Measurements from ENCODE around the gene ATXN7. TPM values are rescaled to one million over a fixed set of nuclear protein-coding genes. Genes with fewer than 3 reads are reported as not detected.

ATXN7 gene
- total RNA-seq, 2 experiments from 2014 or later = 26.5 to 28.6 TPM

DNA sequence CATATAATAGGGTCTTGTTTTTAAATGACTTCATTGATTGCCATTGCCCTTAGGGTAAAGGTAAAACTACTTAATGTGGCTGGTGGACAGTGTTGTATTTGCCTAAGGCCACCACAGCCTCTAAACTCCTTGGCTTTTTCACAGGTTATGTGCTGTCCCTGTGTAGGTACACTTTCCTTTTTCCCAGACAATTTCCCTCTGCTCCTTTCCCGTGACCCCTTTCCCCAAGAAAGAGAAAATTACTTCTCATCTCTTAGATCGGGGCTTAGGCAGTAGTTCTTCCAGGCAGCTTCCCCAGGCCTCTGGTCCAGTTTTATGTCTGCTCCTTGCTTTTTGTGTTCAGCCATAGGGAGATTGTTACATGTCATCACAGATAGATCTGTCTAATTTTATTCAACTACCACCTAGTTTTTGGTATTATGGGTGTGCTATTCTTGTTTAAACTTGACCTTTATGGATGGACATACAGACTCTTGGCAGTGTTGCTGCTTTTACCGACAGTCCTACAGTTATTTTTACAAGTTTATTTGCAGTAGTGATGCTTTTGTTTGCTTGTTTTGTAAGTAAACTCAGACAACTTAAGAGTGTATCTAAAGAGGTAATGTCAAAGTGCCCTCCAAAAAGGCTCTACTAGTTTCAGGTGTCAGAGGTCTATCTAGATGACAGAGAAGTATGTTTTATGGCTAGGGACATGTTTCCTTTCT, 69.0 kb downstream of the ATXN7 start:
- peaks cover 54% of the 10 kb centered on the region for H3K4me1 Mint-ChIP-seq
- peaks cover 29% of the 10 kb centered on the region for H3K36me3 Mint-ChIP-seq
- no peaks in the 10 kb centered on the region for H3K9me3 Mint-ChIP-seq
- H3K27ac Mint-ChIP-seq = no peak overlapping the region
- no peaks in the 10 kb centered on the region for H3K27me3 Mint-ChIP-seq
- no peak overlapping the region for H3K4me3 Mint-ChIP-seq
- no peak for DNase-seq

DNA sequence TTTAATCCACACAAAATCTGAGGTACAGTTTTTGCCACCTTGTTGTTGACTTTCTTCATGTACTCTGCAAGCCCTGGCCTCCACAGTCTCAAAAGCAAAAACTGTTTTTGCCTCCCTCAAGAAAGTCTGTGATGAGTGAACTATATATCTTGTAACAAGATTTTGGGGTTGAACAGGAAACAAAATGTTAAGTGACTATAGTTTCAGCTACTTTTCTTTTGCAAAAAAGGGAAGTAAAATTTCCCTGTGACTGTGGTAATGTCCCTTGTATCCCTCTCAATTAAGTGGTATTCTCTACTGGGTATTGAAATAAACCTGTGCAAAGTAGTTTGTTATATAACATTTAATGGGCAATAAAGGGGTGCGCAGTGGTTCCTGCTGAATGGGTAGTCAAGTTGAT, 69.8 kb downstream of the ATXN7 start:
- Mint-ChIP-seq H3K4me3 (no peak overlapping the region), H3K9me3 (no peaks in the 10 kb centered on the region), H3K4me1 (peaks cover 59% of the 10 kb centered on the region), H3K36me3 (peaks cover 29% of the 10 kb centered on the region), H3K27me3 (no peaks in the 10 kb centered on the region), H3K27ac (peak overlapping the region; percentile 58)
- DNase-seq = no peak

DNA sequence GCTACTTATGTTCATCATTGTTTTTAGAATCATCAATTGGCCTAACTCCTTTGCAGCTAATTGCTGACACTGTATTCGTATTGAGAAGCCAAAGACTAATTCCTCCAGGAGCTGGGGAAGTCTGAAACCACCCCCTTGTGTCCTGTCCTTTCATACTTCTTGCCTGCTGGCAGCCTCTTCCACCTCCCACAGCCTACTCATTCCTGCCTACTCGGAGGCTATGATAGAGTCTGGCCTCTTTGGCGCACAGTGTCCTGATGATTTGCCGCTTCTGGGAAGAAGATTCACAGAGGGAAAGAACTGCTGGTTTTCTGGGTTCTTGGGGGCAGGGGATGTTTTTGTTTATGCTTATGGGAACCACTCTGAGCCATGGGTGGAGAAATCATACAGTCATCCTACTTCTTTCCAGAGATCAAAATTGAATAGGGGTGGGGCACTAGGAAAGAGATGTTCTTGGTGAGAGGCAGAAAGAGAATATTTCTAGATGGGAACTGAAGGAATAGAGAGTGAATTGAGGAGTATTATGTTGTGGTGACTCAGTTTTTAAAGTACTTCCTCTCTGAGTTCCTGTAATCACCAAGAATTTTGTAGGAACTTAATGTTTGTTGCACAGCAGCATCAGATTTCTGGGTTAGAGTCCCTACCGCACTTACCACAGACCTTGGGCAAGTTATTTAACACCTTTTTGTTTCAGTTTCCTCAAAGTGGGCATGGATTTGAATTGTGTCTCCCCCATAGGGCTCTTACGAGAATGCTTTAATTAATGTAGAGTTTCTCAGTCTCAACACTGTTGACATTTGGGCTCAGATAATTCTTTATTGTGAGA, 70.6 kb downstream of the ATXN7 start:
- H3K27me3 Mint-ChIP-seq = no peaks in the 10 kb centered on the region
- peaks cover 63% of the 10 kb centered on the region for H3K4me1 Mint-ChIP-seq
- peak; percentile 10 for DNase-seq
- no peaks in the 10 kb centered on the region for H3K9me3 Mint-ChIP-seq
- H3K4me3 Mint-ChIP-seq = peak overlapping the region; percentile 9
- peak overlapping the region; percentile 58 for H3K27ac Mint-ChIP-seq
- H3K36me3 Mint-ChIP-seq = peaks cover 32% of the 10 kb centered on the region

DNA sequence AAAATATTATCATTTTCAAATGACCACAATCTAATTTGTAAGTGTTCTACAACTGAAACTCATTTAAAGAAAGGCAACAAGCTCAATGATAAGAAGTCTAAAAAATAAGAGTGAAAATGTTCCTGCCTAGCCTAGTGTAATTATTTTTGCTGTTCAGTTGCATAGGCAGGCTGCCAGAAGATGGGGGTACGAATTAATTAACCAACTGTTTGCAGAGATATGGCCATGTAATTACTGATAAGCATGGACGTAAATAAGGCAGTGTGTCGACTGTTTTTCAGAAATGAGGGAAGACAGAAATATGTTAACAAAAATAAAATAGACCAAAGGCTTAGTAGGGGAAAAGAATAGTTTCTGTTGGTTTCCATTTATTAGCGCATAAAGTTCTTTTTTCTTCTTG, 73.3 kb downstream of the ATXN7 start:
- H3K4me1 Mint-ChIP-seq = peaks cover 58% of the 10 kb centered on the region
- H3K9me3 Mint-ChIP-seq = no peaks in the 10 kb centered on the region
- no peak overlapping the region for H3K4me3 Mint-ChIP-seq
- H3K36me3 Mint-ChIP-seq = peaks cover 33% of the 10 kb centered on the region
- no peaks in the 10 kb centered on the region for H3K27me3 Mint-ChIP-seq
- no peak for DNase-seq
- H3K27ac Mint-ChIP-seq = no peak overlapping the region

DNA sequence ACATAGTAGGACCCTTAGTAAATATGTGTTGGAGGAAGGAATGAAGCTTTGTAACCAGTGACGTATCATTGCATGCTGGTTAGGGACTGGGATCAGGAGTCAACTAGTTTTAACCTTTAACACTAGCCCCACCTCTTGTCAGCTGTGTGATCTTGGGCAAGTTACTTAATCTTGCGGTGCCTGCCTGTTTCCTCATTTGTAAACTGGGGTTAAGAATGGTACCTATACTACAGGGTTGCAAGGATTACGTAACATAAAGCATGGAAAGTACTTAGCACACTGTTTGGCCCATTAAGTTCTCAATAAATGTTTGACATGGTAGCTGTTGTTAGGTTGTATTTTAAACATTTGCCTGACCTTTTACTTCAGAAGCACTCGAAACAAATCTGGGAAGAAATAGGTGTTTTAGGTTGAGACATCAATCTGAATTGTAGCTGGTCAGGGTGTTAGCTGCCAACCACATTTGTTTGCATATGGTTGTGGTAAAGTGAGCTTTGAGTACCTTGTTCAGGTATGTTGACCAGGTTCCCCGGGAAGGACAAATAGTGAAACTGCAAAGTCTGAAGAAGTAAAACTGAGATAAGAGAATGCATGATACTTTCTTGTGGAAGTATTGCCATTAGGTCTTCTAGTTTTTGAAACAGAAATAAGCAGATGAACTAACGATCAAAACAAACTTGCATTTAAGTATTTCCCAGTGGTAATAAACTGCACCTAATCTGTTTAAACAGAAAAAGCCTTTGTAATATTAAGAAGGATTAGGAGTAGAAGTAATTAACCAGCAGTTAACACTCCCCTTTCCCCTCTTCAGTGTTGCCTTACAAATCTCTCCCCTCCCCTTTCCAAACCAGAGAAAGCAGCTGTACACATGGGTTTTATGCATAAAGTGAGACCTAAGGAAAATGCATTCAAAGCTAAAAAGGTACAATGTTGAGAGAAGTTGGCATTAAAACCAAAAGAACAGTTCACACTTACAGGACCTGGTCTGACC, 74.3 kb downstream of the ATXN7 start:
- Mint-ChIP-seq H3K9me3 (no peaks in the 10 kb centered on the region), H3K27me3 (no peaks in the 10 kb centered on the region), H3K4me3 (no peak overlapping the region), H3K4me1 (peaks cover 52% of the 10 kb centered on the region), H3K27ac (no peak overlapping the region), H3K36me3 (peaks cover 31% of the 10 kb centered on the region)
- DNase-seq = no peak

- no peak for DNase-seq
- H3K4me1 Mint-ChIP-seq = peaks cover 45% of the 10 kb centered on the region
- H3K4me3 Mint-ChIP-seq = no peak overlapping the region
- H3K9me3 Mint-ChIP-seq = no peaks in the 10 kb centered on the region
- H3K36me3 Mint-ChIP-seq = peaks cover 41% of the 10 kb centered on the region
- no peak overlapping the region for H3K27ac Mint-ChIP-seq
- H3K27me3 Mint-ChIP-seq = no peaks in the 10 kb centered on the region
These were observed 76.7 kb downstream of the ATXN7 start for GRCh38 chr3:63940389-63940757.

GRCh38 chr3:63942528-63942927, 78.9 kb downstream of the ATXN7 start:
- no peak for DNase-seq
- Mint-ChIP-seq H3K9me3 (no peaks in the 10 kb centered on the region), H3K4me3 (no peak overlapping the region), H3K27me3 (no peaks in the 10 kb centered on the region), H3K36me3 (peaks cover 46% of the 10 kb centered on the region), H3K27ac (no peak overlapping the region), H3K4me1 (peaks cover 53% of the 10 kb centered on the region)

- Mint-ChIP-seq H3K27ac (peak overlapping the region; percentile 40), H3K4me3 (no peak overlapping the region), H3K4me1 (peaks cover 51% of the 10 kb centered on the region)
These were observed 80.0 kb downstream of the ATXN7 start for GRCh38 chr3:63943678-63944077.

GRCh38 chr3:63945558-63946096, 82.0 kb downstream of the ATXN7 start:
- peaks cover 42% of the 10 kb centered on the region for H3K36me3 Mint-ChIP-seq
- H3K4me3 Mint-ChIP-seq = no peak overlapping the region
- H3K4me1 Mint-ChIP-seq = peaks cover 52% of the 10 kb centered on the region
- DNase-seq = no peak
- H3K27me3 Mint-ChIP-seq = no peaks in the 10 kb centered on the region
- no peaks in the 10 kb centered on the region for H3K9me3 Mint-ChIP-seq
- H3K27ac Mint-ChIP-seq = no peak overlapping the region

More at GRCh38 chr3:63943678-63944077, 80.0 kb downstream of the ATXN7 start:
- Mint-ChIP-seq H3K36me3 (peaks cover 47% of the 10 kb centered on the region), H3K9me3 (no peaks in the 10 kb centered on the region), H3K27me3 (no peaks in the 10 kb centered on the region)
- DNase-seq = no peak

GRCh38 chr3:63946753-63947152, 83.1 kb downstream of the ATXN7 start:
- Mint-ChIP-seq H3K4me1 (peaks cover 63% of the 10 kb centered on the region), H3K4me3 (no peak overlapping the region), H3K27ac (no peak overlapping the region), H3K27me3 (no peaks in the 10 kb centered on the region), H3K36me3 (peaks cover 41% of the 10 kb centered on the region), H3K9me3 (no peaks in the 10 kb centered on the region)
- no peak for DNase-seq

DNA sequence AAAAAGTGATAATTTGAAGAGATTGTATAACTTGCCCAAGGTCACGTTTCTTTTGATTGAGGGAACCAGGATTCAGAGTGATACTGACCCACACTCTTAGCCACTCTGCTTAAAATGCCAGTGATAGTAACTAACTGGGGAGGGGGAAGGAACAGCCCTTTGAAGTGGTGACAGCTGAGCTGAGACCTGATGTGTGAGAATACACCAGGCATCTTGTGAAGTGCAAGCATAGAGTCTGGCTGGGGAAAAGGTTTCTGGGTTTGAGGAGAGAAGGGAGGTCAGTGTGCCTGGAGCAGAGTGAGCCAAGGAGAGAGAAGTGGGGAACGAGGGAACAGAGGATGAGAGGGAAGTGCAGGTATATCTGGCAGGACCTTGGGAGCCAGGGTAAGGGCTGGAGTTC, 83.9 kb downstream of the ATXN7 start:
- Mint-ChIP-seq H3K27ac (peak overlapping the region; percentile 26), H3K36me3 (peaks cover 39% of the 10 kb centered on the region), H3K4me3 (no peak overlapping the region), H3K4me1 (peaks cover 63% of the 10 kb centered on the region), H3K27me3 (no peaks in the 10 kb centered on the region), H3K9me3 (no peaks in the 10 kb centered on the region)
- DNase-seq = no peak

DNA sequence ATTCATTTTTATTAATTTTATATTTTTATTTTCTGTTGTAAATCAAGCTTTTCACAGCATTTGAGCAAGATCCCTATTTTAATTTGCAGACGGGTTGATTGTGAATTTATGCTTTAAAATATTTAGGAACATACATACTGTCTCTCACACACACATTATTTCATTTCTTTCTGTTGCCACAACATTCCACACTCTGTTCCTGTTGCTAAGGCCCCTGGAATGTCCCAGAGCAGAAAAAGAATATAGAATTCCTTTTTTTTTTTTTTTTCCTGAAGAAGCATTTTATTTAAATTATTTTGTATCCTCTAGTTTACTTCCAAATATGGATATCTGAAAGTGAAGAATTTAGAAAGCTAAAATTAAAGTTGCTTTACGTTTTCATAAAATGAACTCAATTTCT, 85.3 kb downstream of the ATXN7 start:
- H3K27ac Mint-ChIP-seq = no peak overlapping the region

GRCh38 chr3:63950698-63951097, 87.0 kb downstream of the ATXN7 start:
- no peaks in the 10 kb centered on the region for H3K27me3 Mint-ChIP-seq
- H3K4me1 Mint-ChIP-seq = peaks cover 44% of the 10 kb centered on the region
- DNase-seq = no peak
- no peak overlapping the region for H3K27ac Mint-ChIP-seq
- peaks cover 21% of the 10 kb centered on the region for H3K36me3 Mint-ChIP-seq
- H3K9me3 Mint-ChIP-seq = no peaks in the 10 kb centered on the region
- no peak overlapping the region for H3K4me3 Mint-ChIP-seq

More for the DNA sequence above, 85.3 kb downstream of the ATXN7 start:
- Mint-ChIP-seq H3K4me3 (no peak overlapping the region), H3K9me3 (no peaks in the 10 kb centered on the region), H3K27me3 (no peaks in the 10 kb centered on the region), H3K36me3 (peaks cover 33% of the 10 kb centered on the region), H3K4me1 (peaks cover 51% of the 10 kb centered on the region)
- DNase-seq = no peak

GRCh38 chr3:63951492-63952247, 88.0 kb downstream of the ATXN7 start:
- H3K27me3 Mint-ChIP-seq = no peaks in the 10 kb centered on the region
- DNase-seq = no peak

More at GRCh38 chr3:63951492-63952247, 88.0 kb downstream of the ATXN7 start:
- peaks cover 38% of the 10 kb centered on the region for H3K4me1 Mint-ChIP-seq
- peak overlapping the region; percentile 74 for H3K27ac Mint-ChIP-seq
- H3K36me3 Mint-ChIP-seq = peaks cover 15% of the 10 kb centered on the region
- H3K4me3 Mint-ChIP-seq = no peak overlapping the region
- H3K9me3 Mint-ChIP-seq = no peaks in the 10 kb centered on the region
